OCI-LY3 (cell line): ENCODE measurements around the gene MOXD1.

ENCODE experiments used
- H2AFZ ChIP-seq: fragments of 200-600, 300-600 bp; shearing (Covaris generic); 2 replicates; pipeline ENCODE4 v1.6.0; 2014; ENCODE audit warnings: antibody characterized with exemption, low read depth, low read length
- H3K27ac ChIP-seq: fragments of 200-600, 300-600 bp; sonication (generic); 2 replicates; pipeline ENCODE4 v1.5.1; 2014; ENCODE audit warnings: mild to moderate bottlenecking, low read length, moderate library complexity, mixed read lengths
- H3K27me3 ChIP-seq: fragments of 200-600, 300-600 bp; sonication (generic); 2 replicates; pipeline ENCODE4 v1.6.1; 2014; ENCODE audit warnings: low read depth, low read length, mixed read lengths
- H3K36me3 ChIP-seq: fragments of 200-600, 300-600 bp; sonication (generic); replicated peaks from 2 replicates; pipeline ENCODE3; 2014; ENCODE audit warnings: low read depth, low read length, mixed read lengths
- H3K4me1 ChIP-seq: fragments of 300-600, 200-600 bp; sonication (generic); 2 replicates; pipeline ENCODE4 v1.6.1; 2014; ENCODE audit warnings: low read length, mixed read lengths
- H3K4me2 ChIP-seq: fragments of 200-600, 300-600 bp; sonication (generic); 2 replicates; pipeline ENCODE4 v1.6.1; 2014; ENCODE audit warnings: low read length, mixed read lengths
- H3K4me3 ChIP-seq: fragments of 300-600, 200-600 bp; sonication (generic); 2 replicates; pipeline ENCODE4 v1.5.1; 2014; ENCODE audit warnings: antibody characterized with exemption, mild to moderate bottlenecking, low read length, moderate library complexity
- H3K79me2 ChIP-seq: fragments of 300-600, 200-600 bp; shearing (Covaris generic); 2 replicates; pipeline ENCODE4 v1.6.1; 2014; ENCODE audit warnings: mild to moderate bottlenecking, low read length, mixed read lengths
- H3K9ac ChIP-seq: fragments of 300-600, 200-600 bp; shearing (Covaris generic); 2 replicates; pipeline ENCODE4 v1.6.0; 2014; ENCODE audit warnings: mild to moderate bottlenecking, low read length, moderate library complexity
- H3K9me3 ChIP-seq: fragments of 200-600, 300-600 bp; shearing (Covaris generic); 2 replicates; pipeline ENCODE4 v1.6.1; 2014; ENCODE audit warnings: low read length, mixed read lengths; ENCODE audit not compliant: insufficient read depth
- H4K20me1 ChIP-seq: fragments of 200-600, 300-600 bp; sonication (generic); 2 replicates; pipeline ENCODE4 v1.6.1; 2016; ENCODE audit warnings: low read length, mixed read lengths; ENCODE audit not compliant: insufficient read depth
- EZH2phosphoT487 ChIP-seq: fragments of 200-600 bp; shearing (Covaris generic); IDR thresholded peaks from 2 replicates; pipeline ENCODE4 v1.6.1; 2018; ENCODE audit warnings: antibody characterized with exemption, mixed run types, low read depth
- TF ChIP-seq, protein P1 (sequence below): fragments of 200-600, 300-600 bp; sonication (generic); IDR thresholded peaks from 2 replicates; pipeline ENCODE4 v1.5.1; 2014; ENCODE audit warnings: antibody characterized with exemption, low read length, low read depth

Gene MOXD1

DNA sequence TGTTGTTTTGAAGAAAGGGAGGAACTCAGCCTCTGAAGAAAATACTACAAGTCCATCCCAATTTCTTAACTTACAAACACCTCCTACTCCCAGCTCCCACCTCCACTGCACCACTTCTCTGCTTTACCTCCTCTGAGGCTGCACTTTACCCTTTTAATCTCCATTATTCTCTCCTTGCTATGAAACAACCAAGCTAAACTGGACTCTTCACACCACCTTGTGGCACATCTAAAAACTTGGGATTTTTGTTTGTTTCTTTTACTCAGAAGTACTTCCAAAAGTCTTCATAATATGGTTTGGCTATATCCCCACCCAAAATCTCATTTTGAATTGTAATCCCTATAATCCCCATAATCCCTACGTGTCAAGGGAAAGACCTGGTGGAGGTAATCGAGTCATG is 142.2 kb downstream of the MOXD1 start:
- Histone ChIP-seq H3K79me2 (no peaks in the 10 kb centered on the region), H3K4me1 (no peaks in the 10 kb centered on the region), H3K27me3 (peaks cover 3% of the 10 kb centered on the region; the same call in 1 of the 2 replicates), H3K36me3 (no peaks in the 10 kb centered on the region), H3K27ac (no peak overlapping the region), H3K4me2 (no peak overlapping the region), H3K9me3 (no peaks in the 10 kb centered on the region), H4K20me1 (no peaks in the 10 kb centered on the region), H3K9ac (no peak overlapping the region), H2AFZ (no peak overlapping the region), H3K4me3 (no peak overlapping the region)
- TF ChIP-seq EZH2phosphoT487 = no peak
- TF ChIP-seq, protein P1, sequence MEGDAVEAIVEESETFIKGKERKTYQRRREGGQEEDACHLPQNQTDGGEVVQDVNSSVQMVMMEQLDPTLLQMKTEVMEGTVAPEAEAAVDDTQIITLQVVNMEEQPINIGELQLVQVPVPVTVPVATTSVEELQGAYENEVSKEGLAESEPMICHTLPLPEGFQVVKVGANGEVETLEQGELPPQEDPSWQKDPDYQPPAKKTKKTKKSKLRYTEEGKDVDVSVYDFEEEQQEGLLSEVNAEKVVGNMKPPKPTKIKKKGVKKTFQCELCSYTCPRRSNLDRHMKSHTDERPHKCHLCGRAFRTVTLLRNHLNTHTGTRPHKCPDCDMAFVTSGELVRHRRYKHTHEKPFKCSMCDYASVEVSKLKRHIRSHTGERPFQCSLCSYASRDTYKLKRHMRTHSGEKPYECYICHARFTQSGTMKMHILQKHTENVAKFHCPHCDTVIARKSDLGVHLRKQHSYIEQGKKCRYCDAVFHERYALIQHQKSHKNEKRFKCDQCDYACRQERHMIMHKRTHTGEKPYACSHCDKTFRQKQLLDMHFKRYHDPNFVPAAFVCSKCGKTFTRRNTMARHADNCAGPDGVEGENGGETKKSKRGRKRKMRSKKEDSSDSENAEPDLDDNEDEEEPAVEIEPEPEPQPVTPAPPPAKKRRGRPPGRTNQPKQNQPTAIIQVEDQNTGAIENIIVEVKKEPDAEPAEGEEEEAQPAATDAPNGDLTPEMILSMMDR = peak; percentile 35; the same call in 1 of the 2 replicates

DNA sequence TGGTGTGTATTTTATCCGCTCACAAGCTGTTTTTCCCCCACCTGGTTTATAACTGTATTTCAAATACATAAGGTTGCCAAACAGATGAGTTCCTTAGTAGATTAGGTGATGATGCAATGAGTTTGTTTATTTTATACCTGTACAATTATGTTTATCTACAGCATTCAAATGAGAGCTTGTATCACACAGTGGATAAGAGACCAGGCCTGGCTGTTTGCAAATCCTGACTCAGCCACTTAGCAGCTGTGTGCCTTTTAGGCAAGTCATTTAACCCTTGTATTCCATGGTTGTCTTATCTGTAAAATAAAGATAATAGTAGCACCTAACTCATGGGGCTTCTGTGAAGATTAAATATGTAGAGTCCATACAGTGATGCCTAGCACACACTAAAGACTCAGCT is 143.7 kb downstream of the MOXD1 start:
- no peak overlapping the region for H2AFZ ChIP-seq
- no peak overlapping the region for H3K27ac ChIP-seq
- no peaks in the 10 kb centered on the region for H3K36me3 ChIP-seq
- H3K4me2 ChIP-seq = no peak overlapping the region
- H3K9me3 ChIP-seq = no peaks in the 10 kb centered on the region
- no peaks in the 10 kb centered on the region for H3K79me2 ChIP-seq
- peaks cover 3% of the 10 kb centered on the region; the same call in 1 of the 2 replicates for H3K27me3 ChIP-seq
- no peak overlapping the region for H3K4me3 ChIP-seq
- no peaks in the 10 kb centered on the region for H3K4me1 ChIP-seq
- H4K20me1 ChIP-seq = no peaks in the 10 kb centered on the region
- H3K9ac ChIP-seq = no peak overlapping the region
- TF ChIP-seq, protein P1 = no peak
- TF ChIP-seq EZH2phosphoT487 = no peak

DNA sequence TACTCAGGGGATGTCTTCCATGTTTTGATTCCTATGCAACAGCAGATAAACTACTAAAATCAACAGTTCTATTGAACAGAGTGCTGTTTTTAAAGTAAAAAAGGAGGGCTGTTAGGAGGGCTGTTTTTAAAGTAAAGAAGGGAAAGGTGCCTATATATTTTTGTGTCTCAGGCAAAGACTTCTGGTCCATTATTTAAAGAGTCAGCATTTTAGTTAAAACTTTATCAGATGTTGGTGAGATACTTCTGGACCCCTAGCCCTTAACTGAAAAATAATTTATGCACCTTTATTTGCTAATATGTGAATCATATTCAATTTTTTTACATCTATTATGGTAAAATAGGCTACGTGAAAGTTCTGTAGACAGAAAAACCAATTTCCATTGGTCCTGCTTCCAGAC is 144.8 kb downstream of the MOXD1 start:
- Histone ChIP-seq H3K27ac (no peak overlapping the region), H3K79me2 (no peaks in the 10 kb centered on the region), H3K4me3 (no peak overlapping the region), H2AFZ (no peak overlapping the region), H3K4me1 (no peaks in the 10 kb centered on the region), H3K9ac (no peak overlapping the region), H3K27me3 (peaks cover 3% of the 10 kb centered on the region; the same call in 1 of the 2 replicates), H3K36me3 (no peaks in the 10 kb centered on the region), H4K20me1 (no peaks in the 10 kb centered on the region), H3K4me2 (no peak overlapping the region), H3K9me3 (no peaks in the 10 kb centered on the region)
- no peak for TF ChIP-seq EZH2phosphoT487
- TF ChIP-seq, protein P1 = no peak

DNA sequence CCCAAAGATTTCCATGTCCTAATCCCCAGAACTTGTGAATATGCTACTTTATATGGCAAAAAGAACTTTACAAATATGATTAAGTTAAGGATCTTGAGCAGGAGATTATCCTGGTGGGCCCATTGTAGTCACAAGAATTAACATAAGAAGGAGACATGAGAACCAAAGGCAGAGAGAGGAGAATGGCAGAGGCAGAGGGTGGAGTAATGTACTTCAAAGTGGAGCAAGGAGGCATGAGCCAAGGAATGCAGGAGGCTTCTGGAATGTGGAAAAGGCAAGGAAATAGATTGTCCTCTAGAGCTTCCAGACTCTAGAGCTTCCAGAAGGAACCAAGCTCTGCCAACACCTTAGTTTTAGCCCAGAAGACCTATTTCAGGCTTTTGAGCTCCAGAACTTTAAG is 147.4 kb downstream of the MOXD1 start:
- no peaks in the 10 kb centered on the region for H3K4me1 ChIP-seq
- H4K20me1 ChIP-seq = no peaks in the 10 kb centered on the region
- H3K4me3 ChIP-seq = no peak overlapping the region
- no peak overlapping the region for H3K4me2 ChIP-seq
- H3K9me3 ChIP-seq = no peaks in the 10 kb centered on the region
- H2AFZ ChIP-seq = no peak overlapping the region
- no peaks in the 10 kb centered on the region for H3K36me3 ChIP-seq
- TF ChIP-seq, protein P1 = no peak
- no peak for TF ChIP-seq EZH2phosphoT487
- no peak overlapping the region for H3K27ac ChIP-seq
- H3K27me3 ChIP-seq = no peaks in the 10 kb centered on the region
- H3K79me2 ChIP-seq = no peaks in the 10 kb centered on the region
- H3K9ac ChIP-seq = no peak overlapping the region
